ENCODE data around the gene CORO1C. TPM values are rescaled to one million over a fixed set of nuclear protein-coding genes. Genes with fewer than 3 reads are reported as not detected.

The CORO1C gene
- total RNA-seq, 1 experiment from 2014 or later = 195 TPM

GRCh38 chr12:108600702-108601007, 130.7 kb downstream of the CORO1C start:
- Histone ChIP-seq H3K9me3 (no peaks in the 10 kb centered on the region), H3K4me3 (ENCODE audit: low read depth, low read length) (no peak overlapping the region), H3K36me3 (ENCODE audit: control insufficient read depth, insufficient read depth, low read length) (no peaks in the 10 kb centered on the region), H3K27me3 (replicated peaks; ENCODE audit: control insufficient read depth, insufficient read depth, low read length) (no peaks in the 10 kb centered on the region), H3K4me1 (no peaks in the 10 kb centered on the region)
- CTCF ChIA-PET = no interaction called here
- Mint-ChIP-seq H3K27me3 (ENCODE audit: insufficient read depth, unreplicated experiment) (peaks cover 4% of the 10 kb centered on the region), H3K9me3 (ENCODE audit: unreplicated experiment) (no peaks in the 10 kb centered on the region), H3K4me1 (ENCODE audit: low read depth, unreplicated experiment) (no peaks in the 10 kb centered on the region), H3K4me3 (ENCODE audit: unreplicated experiment) (no peak overlapping the region), H3K36me3 (ENCODE audit: insufficient read depth, unreplicated experiment) (no peaks in the 10 kb centered on the region), H3K27ac (ENCODE audit: unreplicated experiment) (no peak overlapping the region)
- TF ChIP-seq CTCF (IDR thresholded peaks at IDR 0.05; ENCODE audit: insufficient read depth in 1 of 2, low read depth in 1 of 2, low read length in 1 of 2, severe bottlenecking in 1 of 2, unreplicated experiment in 1 of 2) = no peak
- POLR2A ChIA-PET = no interaction called here
- intact Hi-C loops (cut with micrococcal nuclease; ENCODE audit: unreplicated experiment) = no loop called here
- BruUV-seq (replicated peaks) = no TSS peak
- no peak for DNase-seq

DNA sequence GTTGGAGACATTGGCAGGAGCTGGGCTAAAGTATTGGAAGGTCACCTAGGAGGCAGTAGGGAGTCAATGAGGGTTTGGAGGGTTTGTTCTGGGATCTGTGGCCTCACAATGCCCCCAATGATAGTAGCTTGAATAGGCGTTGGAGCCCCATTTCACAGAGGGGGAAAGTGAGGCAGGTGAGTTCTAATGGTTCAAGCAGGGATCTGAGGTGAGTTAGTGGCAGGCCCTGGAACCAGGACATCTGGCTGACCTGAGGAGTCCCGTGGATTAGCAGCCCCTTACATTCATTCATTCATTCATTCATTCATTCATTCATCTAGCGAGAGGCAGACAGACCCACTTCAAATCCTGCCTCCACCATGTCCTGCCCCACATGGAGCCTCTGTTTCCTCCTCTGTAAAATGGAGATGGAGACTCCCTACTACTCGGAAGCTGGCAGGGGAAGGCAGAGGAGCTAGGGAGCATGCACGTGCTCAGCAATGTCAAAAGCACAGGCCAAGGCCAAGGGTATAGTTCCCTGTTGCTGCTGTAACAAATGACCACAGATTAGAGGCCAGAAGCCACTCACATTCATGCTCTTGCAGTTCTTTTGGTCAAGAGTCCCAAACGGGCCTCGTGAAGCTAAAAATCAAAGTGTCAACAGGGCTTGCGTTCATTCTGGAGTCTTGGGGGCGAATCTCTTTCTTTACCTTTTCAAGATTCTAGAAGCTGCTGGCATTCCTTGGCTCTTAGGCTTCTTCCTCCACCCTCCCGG, 131.2 kb downstream of the CORO1C start:
- CTCF ChIA-PET = no interaction called here
- no peaks in the 10 kb centered on the region for H3K27me3 ChIP-seq (replicated peaks; ENCODE audit: control insufficient read depth, insufficient read depth, low read length)
- H3K9me3 ChIP-seq = no peaks in the 10 kb centered on the region
- no peaks in the 10 kb centered on the region for H3K36me3 ChIP-seq (ENCODE audit: control insufficient read depth, insufficient read depth, low read length)
- H3K4me3 Mint-ChIP-seq (ENCODE audit: unreplicated experiment) = no peak overlapping the region
- intact Hi-C loops (cut with micrococcal nuclease; ENCODE audit: unreplicated experiment) = no loop called here
- POLR2A ChIA-PET = no interaction called here
- no peak overlapping the region for H3K27ac Mint-ChIP-seq (ENCODE audit: unreplicated experiment)
- TF ChIP-seq CTCF (IDR thresholded peaks at IDR 0.05; ENCODE audit: insufficient read depth in 1 of 2, low read depth in 1 of 2, low read length in 1 of 2, severe bottlenecking in 1 of 2, unreplicated experiment in 1 of 2) = no peak
- DNase-seq = no peak
- H3K4me3 ChIP-seq (ENCODE audit: low read depth, low read length) = no peak overlapping the region
- no peaks in the 10 kb centered on the region for H3K36me3 Mint-ChIP-seq (ENCODE audit: insufficient read depth, unreplicated experiment)
- H3K9me3 Mint-ChIP-seq (ENCODE audit: unreplicated experiment) = no peaks in the 10 kb centered on the region
- H3K4me1 Mint-ChIP-seq (ENCODE audit: low read depth, unreplicated experiment) = no peaks in the 10 kb centered on the region
- BruUV-seq (replicated peaks) = no TSS peak
- peaks cover 4% of the 10 kb centered on the region for H3K27me3 Mint-ChIP-seq (ENCODE audit: insufficient read depth, unreplicated experiment)
- no peaks in the 10 kb centered on the region for H3K4me1 ChIP-seq

DNA sequence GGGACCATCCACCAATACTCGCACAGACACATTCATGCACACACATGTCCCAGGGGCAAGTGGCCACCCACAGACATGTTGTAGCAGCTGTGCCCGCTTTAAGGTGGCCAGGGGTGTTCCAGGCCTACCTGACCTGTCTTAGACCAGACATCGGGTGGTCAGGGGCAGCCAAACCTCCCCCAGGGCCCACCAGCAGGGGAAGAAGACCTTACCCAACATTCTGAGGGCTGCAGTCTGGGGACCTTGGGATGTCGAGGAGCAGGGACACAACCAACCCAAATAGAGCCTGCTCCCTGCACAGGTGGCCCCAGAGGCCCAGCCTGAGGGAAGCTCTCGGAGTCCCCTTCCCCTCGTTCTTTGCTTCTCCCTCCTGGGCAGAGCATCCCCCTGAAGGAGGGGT, 131.8 kb downstream of the CORO1C start:
- no TSS peak for BruUV-seq (replicated peaks)
- TF ChIP-seq CTCF (IDR thresholded peaks at IDR 0.05; ENCODE audit: insufficient read depth in 1 of 2, low read depth in 1 of 2, low read length in 1 of 2, severe bottlenecking in 1 of 2, unreplicated experiment in 1 of 2) = no peak
- H3K9me3 ChIP-seq = no peaks in the 10 kb centered on the region
- no peaks in the 10 kb centered on the region for H3K4me1 ChIP-seq
- intact Hi-C loops (cut with micrococcal nuclease; ENCODE audit: unreplicated experiment) = no loop called here
- Mint-ChIP-seq H3K36me3 (ENCODE audit: insufficient read depth, unreplicated experiment) (no peaks in the 10 kb centered on the region), H3K4me3 (ENCODE audit: unreplicated experiment) (no peak overlapping the region), H3K9me3 (ENCODE audit: unreplicated experiment) (no peaks in the 10 kb centered on the region), H3K27me3 (ENCODE audit: insufficient read depth, unreplicated experiment) (peaks cover 4% of the 10 kb centered on the region), H3K27ac (ENCODE audit: unreplicated experiment) (no peak overlapping the region), H3K4me1 (ENCODE audit: low read depth, unreplicated experiment) (no peaks in the 10 kb centered on the region)
- ChIA-PET POLR2A (no interaction called here), CTCF (no interaction called here)
- no peaks in the 10 kb centered on the region for H3K36me3 ChIP-seq (ENCODE audit: control insufficient read depth, insufficient read depth, low read length)
- H3K4me3 ChIP-seq (ENCODE audit: low read depth, low read length) = no peak overlapping the region
- no peak for DNase-seq
- no peaks in the 10 kb centered on the region for H3K27me3 ChIP-seq (replicated peaks; ENCODE audit: control insufficient read depth, insufficient read depth, low read length)

Data from Caco-2 (cell line).